HepG2 (cell line): Measurements from ENCODE around the gene TGFBR1. TPM values are rescaled to one million over a fixed set of nuclear protein-coding genes. Genes with fewer than 3 reads are reported as not detected.
A peak's percentile ranks its signal among the peaks of the same experiment; 100 is the strongest.

Experiments
- BCL6 ChIP-seq: IDR thresholded peaks from 2 replicates; pipeline ENCODE4 v1.6.1; 2016; ENCODE audit warnings: missing genetic modification reagents, missing compliant biosample characterization
- CCDC6 ChIP-seq: sonication (generic); formaldehyde crosslinking; IDR thresholded peaks from 2 replicates; pipeline ENCODE4 v1.8.1; 2022; ENCODE audit warnings: mild to moderate bottlenecking, missing genetic modification reagents, moderate library complexity
- CERS6 ChIP-seq: sonication (generic); formaldehyde crosslinking; IDR thresholded peaks from 2 replicates; pipeline ENCODE4 v1.5.0; 2020; ENCODE audit warnings: missing genetic modification reagents
- GATAD2A ChIP-seq: IDR thresholded peaks from 2 replicates; pipeline ENCODE4 v1.6.1; 2016
- HNRNPUL1 ChIP-seq: fragments of 200-400 bp; formaldehyde crosslinking; IDR thresholded peaks from 2 replicates; pipeline ENCODE4 v1.6.1; 2017; ENCODE audit warnings: low read depth, mild to moderate bottlenecking, low read length, moderate library complexity
- MAFK ChIP-seq, 2 experiments: IDR thresholded peaks in 1 of 2; conservative IDR thresholded peaks in 1 of 2; 2 replicates each; pipeline ENCODE4 v1.6.1; 2011; ENCODE audit warnings: improper control_type of control experiment in 2 of 2, low read length in 2 of 2
- MATR3 ChIP-seq: sonication (generic); formaldehyde crosslinking; IDR thresholded peaks from 2 replicates; pipeline ENCODE4 v1.4.0; 2020; ENCODE audit warnings: missing genetic modification reagents
- RELA ChIP-seq: sonication (generic); formaldehyde crosslinking; IDR thresholded peaks from 2 replicates; pipeline ENCODE4 v1.4.0; 2020; ENCODE audit warnings: missing genetic modification reagents
- TBL1XR1 ChIP-seq: fragments of 150-350 bp; IDR thresholded peaks from 2 replicates; pipeline ENCODE4 v1.6.1; 2014; ENCODE audit warnings: borderline replicate concordance, low read length; ENCODE audit not compliant: partially characterized antibody
- TEAD3 ChIP-seq: optimal IDR thresholded peaks from 2 replicates; pipeline ENCODE3; 2016; ENCODE audit warnings: borderline replicate concordance
- TP53 ChIP-seq: sonication (generic); formaldehyde crosslinking; conservative IDR thresholded peaks from 2 replicates; pipeline ENCODE4 v1.4.0; 2020; ENCODE audit warnings: missing genetic modification reagents
- ZBTB25 ChIP-seq: IDR thresholded peaks from 2 replicates; pipeline ENCODE4 v1.6.1; 2018; ENCODE audit warnings: missing genetic modification reagents
- ZNF3 ChIP-seq: IDR thresholded peaks from 2 replicates; pipeline ENCODE4 v1.7.0; 2017; ENCODE audit warnings: inconsistent platforms
- ZNF512B ChIP-seq: sonication (generic); formaldehyde crosslinking; IDR thresholded peaks from 2 replicates; pipeline ENCODE4 v1.5.1; 2020; ENCODE audit warnings: missing genetic modification reagents, mild to moderate bottlenecking, borderline replicate concordance
- ZNF513 ChIP-seq: sonication (generic); formaldehyde crosslinking; conservative IDR thresholded peaks from 2 replicates; pipeline ENCODE4 v1.5.0; 2020; ENCODE audit warnings: missing genetic modification reagents
- ZNF543 ChIP-seq: sonication (generic); formaldehyde crosslinking; IDR thresholded peaks from 2 replicates; pipeline ENCODE4 v1.4.0; 2020; ENCODE audit warnings: mild to moderate bottlenecking, missing genetic modification reagents
- ZNF691 ChIP-seq: sonication (generic); formaldehyde crosslinking; IDR thresholded peaks from 2 replicates; pipeline ENCODE4 v1.4.0; 2020; ENCODE audit warnings: missing genetic modification reagents, low read depth, mild to moderate bottlenecking, borderline replicate concordance
- polyA plus RNA-seq, 8 experiments: library from polyadenylated mRNA; depleted of rRNA in 3 of 8; stranded (reverse) in 7 of 8; unstranded in 1 of 8; fragments of >200 nt; fragmentation: Illumina TruSeq in 4 of 8; extraction: Trizol in 4 of 8; gene quantifications; 2 replicates each; pipeline versions ENCODE4 v1.2.1 to v1.2.3, GENCODE V29; 2011 to 2016; ENCODE audit warnings: low read depth in 4 of 8, missing spikeins in 1 of 8, mixed read lengths in 1 of 8; ENCODE audit not compliant: insufficient read depth in 1 of 8
- total RNA-seq, 5 experiments: library from RNA; depleted of rRNA; stranded (reverse); fragments of >200 nt; fragmentation: Illumina TruSeq; extraction: Trizol; gene quantifications; 2 replicates each; pipeline ENCODE4 v1.2.3, GENCODE V29; 2016; ENCODE audit warnings: low read depth in 1 of 5
- TF ChIP-seq, protein P1 (sequence below): sonication (generic); formaldehyde crosslinking; IDR thresholded peaks from 2 replicates; pipeline ENCODE4 v1.8.0; 2023; ENCODE audit warnings: mild to moderate bottlenecking, missing genetic modification reagents

Gene TGFBR1
- total and polyA plus RNA-seq, 2 of the 13 experiments (the other 11 are each of a cell fraction or from before 2014, with no cell fraction given) = 16.8 to 23.9 TPM

GRCh38 chr9:99173570-99174504, 68.9 kb downstream of the TGFBR1 start (continued):
- TF ChIP-seq ZBTB25 (CRISPR knock-in tag) (no peak), GATAD2A (CRISPR knock-in tag) (no peak; the same call in 1 of the 2 replicates), ZNF512B (no peak), TP53 (CRISPR knock-in tag) (no peak), ZNF513 (CRISPR knock-in tag) (no peak), HNRNPUL1 (no peak), ZNF543 (CRISPR knock-in tag) (no peak), MAFK (conservative IDR thresholded peaks at IDR 0.05 in 1 of 2, IDR thresholded peaks at IDR 0.05 in 1 of 2; ENCODE audit: low read length in 2 of 2) (peak in 1 of 2 experiments; percentile 10; a peak in 1 of 4 replicates), CCDC6 (CRISPR knock-in tag) (no peak), TEAD3 (no peak), CERS6 (no peak), ZNF3 (no peak), RELA (CRISPR knock-in tag) (no peak), ZNF691 (CRISPR knock-in tag) (no peak), BCL6 (CRISPR knock-in tag) (0 out of 2 replicates have a peak, but pooled peaks have one; percentile 37), TBL1XR1 (no peak), MATR3 (CRISPR knock-in tag) (no peak)
- TF ChIP-seq, protein P1, sequence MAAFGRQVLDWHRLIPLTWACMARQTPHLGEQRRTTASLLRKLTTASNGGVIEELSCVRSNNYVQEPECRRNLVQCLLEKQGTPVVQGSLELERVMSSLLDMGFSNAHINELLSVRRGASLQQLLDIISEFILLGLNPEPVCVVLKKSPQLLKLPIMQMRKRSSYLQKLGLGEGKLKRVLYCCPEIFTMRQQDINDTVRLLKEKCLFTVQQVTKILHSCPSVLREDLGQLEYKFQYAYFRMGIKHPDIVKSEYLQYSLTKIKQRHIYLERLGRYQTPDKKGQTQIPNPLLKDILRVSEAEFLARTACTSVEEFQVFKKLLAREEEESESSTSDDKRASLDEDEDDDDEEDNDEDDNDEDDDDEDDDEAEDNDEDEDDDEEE (CRISPR knock-in tag) = no peak
